ENCODE data around the gene TMEM97. TPM values are rescaled to one million over a fixed set of nuclear protein-coding genes. Genes with fewer than 3 reads are reported as not detected.

Gene TMEM97
- polyA plus RNA-seq, 1 donor from 2014 or later, result 16.9 TPM

DNA sequence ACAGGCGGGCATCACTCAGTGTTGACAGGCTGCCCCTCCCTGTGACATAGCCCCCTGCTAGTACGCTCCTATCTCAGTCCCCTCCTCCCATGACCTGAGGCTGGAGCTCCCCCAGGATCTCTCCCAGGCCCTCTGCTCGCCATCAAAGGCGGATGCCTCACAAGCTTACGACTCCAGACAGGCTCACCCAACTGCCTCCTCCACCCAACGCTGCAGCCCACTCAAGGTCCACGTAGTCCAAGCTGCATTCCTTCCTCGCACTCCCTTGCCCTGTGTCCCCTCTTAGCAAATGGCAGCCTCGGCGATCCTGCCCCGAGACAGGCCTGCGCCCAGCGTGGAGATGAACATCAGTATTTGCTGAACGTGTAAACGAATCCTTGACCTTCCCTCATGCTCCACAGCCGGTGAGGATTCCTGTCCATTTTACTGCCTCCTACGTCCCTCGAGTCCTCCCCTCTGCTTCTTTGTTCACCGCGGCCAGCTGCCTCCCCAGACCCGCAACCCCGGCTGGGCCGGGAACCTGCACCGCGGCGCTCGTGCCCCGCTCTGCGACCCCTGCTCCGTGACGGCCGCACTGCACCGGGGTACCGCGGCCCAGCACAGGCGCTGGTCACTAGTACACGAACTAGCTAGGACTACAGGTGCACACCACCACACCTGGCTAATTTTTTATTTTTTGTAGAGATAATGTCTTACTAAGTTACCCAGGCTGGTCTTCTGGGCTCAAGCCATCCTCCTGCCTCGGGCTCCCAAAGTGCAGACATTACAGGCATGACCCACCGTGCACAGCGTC, 838 bp upstream of the TMEM97 start:
- Histone ChIP-seq H3K79me2 (replicated peaks; ENCODE audit: insufficient read depth, low read length) (peaks cover 37% of the 10 kb centered on the region), H3K9ac (ENCODE audit: low read length) (peak overlapping the region; percentile 51), H3K9me3 (ENCODE audit: low read length) (no peaks in the 10 kb centered on the region), H3K27me3 (ENCODE audit: insufficient read depth, low read depth, low read length) (no peaks in the 10 kb centered on the region), H3K36me3 (ENCODE audit: insufficient read depth, low read length) (no peaks in the 10 kb centered on the region), H3F3A (ENCODE audit: insufficient read depth, low read length, poor library complexity, severe bottlenecking) (no peaks in the 10 kb centered on the region), H3K9me2 (ENCODE audit: insufficient read depth, low read length) (no peaks in the 10 kb centered on the region), H3K27ac (ENCODE audit: low read length) (peak overlapping the region; percentile 18), H2AFZ (ENCODE audit: low read depth, low read length) (peak overlapping the region; percentile 30), H4K20me1 (ENCODE audit: insufficient read depth) (no peaks in the 10 kb centered on the region), H3K4me2 (ENCODE audit: low read length) (peak overlapping the region; percentile 76), H3K4me3 (ENCODE audit: low read length) (peak overlapping the region; percentile 84)
- TF ChIP-seq TAF1 (IDR thresholded peaks at IDR 0.05; ENCODE audit: low read depth), result peak; percentile 7
- TF ChIP-seq RAD21 (conservative IDR thresholded peaks at IDR 0.05), result no peak

DNA sequence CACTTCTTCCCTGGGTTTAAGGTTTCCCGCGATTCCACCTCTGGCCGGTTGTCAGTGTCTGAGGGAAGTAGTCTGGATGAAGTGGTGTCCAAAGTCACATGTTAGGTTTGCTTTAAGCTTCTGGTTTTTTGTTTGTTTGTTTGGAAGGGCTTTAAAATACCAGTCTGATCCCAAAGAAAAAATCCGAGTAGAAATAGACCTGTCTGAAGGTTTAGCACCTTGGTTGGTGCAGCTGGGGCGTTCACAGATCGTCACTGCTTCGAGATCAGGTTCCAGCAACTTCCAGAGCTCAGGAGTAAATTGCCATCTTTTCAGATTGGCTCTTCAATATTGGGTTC, 567 bp downstream of the TMEM97 start:
- Histone ChIP-seq H3K79me2 (replicated peaks; ENCODE audit: insufficient read depth, low read length) (peaks cover 46% of the 10 kb centered on the region), H2AFZ (ENCODE audit: low read depth, low read length) (peak overlapping the region; percentile 36), H3K27me3 (ENCODE audit: insufficient read depth, low read depth, low read length) (no peaks in the 10 kb centered on the region)

DNA sequence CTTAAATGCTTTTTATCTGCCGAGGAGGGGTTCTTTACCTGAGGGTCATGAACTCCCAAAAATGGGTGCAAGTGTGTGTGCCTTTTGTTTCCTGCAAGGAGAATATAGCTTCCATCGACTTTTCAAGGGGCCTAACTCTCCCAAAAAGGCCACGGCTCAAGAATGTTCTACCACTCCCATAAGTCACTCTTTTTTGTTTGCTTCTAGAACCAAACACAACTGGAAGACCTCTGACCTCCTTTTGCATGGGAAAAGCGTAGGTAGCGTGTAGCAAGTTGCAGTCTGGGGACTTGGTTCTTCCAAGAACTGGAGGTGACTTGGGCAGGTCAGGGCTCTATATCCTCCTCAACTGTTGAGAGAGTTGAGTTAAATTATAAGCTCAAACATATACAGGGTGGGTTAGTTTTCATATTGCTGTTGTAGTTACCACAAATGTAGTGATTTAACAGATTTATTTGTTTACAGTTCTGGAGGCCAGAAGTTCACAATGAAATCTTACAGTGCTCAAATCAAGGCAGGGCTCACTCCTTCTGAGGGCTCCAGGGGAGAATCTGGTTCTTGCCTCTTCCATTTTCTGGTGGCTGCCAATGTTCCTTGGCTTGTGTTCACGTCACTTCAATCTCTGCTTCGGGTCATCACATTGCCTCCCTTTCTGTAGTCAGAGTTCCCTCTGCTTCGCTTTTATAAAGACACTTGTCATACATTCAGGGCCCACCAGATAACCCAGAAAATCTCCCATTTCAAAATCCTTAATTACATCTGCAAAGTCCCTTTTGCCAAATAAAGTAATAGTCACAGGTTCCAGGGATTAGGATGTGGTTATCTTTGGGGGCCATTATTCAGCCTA, 1.4 kb downstream of the TMEM97 start:
- Histone ChIP-seq H3K4me3 (ENCODE audit: low read length) (peak overlapping the region; percentile 84), H3K4me2 (ENCODE audit: low read length) (peak overlapping the region; percentile 92), H3K27ac (ENCODE audit: low read length) (no peak overlapping the region), H2AFZ (ENCODE audit: low read depth, low read length) (no peak overlapping the region), H3K9me3 (ENCODE audit: low read length) (no peaks in the 10 kb centered on the region), H3K27me3 (ENCODE audit: insufficient read depth, low read depth, low read length) (no peaks in the 10 kb centered on the region), H3K36me3 (ENCODE audit: insufficient read depth, low read length) (no peaks in the 10 kb centered on the region), H3K9ac (ENCODE audit: low read length) (peak overlapping the region; percentile 67), H4K20me1 (ENCODE audit: insufficient read depth) (no peaks in the 10 kb centered on the region), H3K79me2 (replicated peaks; ENCODE audit: insufficient read depth, low read length) (peaks cover 46% of the 10 kb centered on the region), H3K9me2 (ENCODE audit: insufficient read depth, low read length) (no peaks in the 10 kb centered on the region), H3F3A (ENCODE audit: insufficient read depth, low read length, poor library complexity, severe bottlenecking) (no peaks in the 10 kb centered on the region)
- TF ChIP-seq, protein P1, sequence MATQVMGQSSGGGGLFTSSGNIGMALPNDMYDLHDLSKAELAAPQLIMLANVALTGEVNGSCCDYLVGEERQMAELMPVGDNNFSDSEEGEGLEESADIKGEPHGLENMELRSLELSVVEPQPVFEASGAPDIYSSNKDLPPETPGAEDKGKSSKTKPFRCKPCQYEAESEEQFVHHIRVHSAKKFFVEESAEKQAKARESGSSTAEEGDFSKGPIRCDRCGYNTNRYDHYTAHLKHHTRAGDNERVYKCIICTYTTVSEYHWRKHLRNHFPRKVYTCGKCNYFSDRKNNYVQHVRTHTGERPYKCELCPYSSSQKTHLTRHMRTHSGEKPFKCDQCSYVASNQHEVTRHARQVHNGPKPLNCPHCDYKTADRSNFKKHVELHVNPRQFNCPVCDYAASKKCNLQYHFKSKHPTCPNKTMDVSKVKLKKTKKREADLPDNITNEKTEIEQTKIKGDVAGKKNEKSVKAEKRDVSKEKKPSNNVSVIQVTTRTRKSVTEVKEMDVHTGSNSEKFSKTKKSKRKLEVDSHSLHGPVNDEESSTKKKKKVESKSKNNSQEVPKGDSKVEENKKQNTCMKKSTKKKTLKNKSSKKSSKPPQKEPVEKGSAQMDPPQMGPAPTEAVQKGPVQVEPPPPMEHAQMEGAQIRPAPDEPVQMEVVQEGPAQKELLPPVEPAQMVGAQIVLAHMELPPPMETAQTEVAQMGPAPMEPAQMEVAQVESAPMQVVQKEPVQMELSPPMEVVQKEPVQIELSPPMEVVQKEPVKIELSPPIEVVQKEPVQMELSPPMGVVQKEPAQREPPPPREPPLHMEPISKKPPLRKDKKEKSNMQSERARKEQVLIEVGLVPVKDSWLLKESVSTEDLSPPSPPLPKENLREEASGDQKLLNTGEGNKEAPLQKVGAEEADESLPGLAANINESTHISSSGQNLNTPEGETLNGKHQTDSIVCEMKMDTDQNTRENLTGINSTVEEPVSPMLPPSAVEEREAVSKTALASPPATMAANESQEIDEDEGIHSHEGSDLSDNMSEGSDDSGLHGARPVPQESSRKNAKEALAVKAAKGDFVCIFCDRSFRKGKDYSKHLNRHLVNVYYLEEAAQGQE (IDR thresholded peaks at IDR 0.05; ENCODE audit: borderline replicate concordance), result no peak

More for the DNA sequence above, 567 bp downstream of the TMEM97 start:
- H3K36me3 ChIP-seq (ENCODE audit: insufficient read depth, low read length), result no peaks in the 10 kb centered on the region
- H3F3A ChIP-seq (ENCODE audit: insufficient read depth, low read length, poor library complexity, severe bottlenecking), result no peaks in the 10 kb centered on the region
- H4K20me1 ChIP-seq (ENCODE audit: insufficient read depth), result no peaks in the 10 kb centered on the region
- H3K9ac ChIP-seq (ENCODE audit: low read length), result peak overlapping the region; percentile 67
- H3K9me3 ChIP-seq (ENCODE audit: low read length), result no peaks in the 10 kb centered on the region
- peak overlapping the region; percentile 62 for H3K27ac ChIP-seq (ENCODE audit: low read length)
- TF ChIP-seq EP300 (conservative IDR thresholded peaks at IDR 0.05; ENCODE audit: poor library complexity, severe bottlenecking) (no peak), RAD21 (conservative IDR thresholded peaks at IDR 0.05) (no peak)
- TF ChIP-seq, protein P1 (IDR thresholded peaks at IDR 0.05; ENCODE audit: borderline replicate concordance), result no peak
- no peaks in the 10 kb centered on the region for H3K9me2 ChIP-seq (ENCODE audit: insufficient read depth, low read length)
- peak overlapping the region; percentile 92 for H3K4me2 ChIP-seq (ENCODE audit: low read length)
- H3K4me3 ChIP-seq (ENCODE audit: low read length), result peak overlapping the region; percentile 84

Data from neural cell (in vitro differentiated cells).